H9 (cell line): ENCODE results near the gene UQCRFS1. TPM values are rescaled to one million over a fixed set of nuclear protein-coding genes. Genes with fewer than 3 reads are reported as not detected.

Experiments
- DNase-seq: peaks from one replicate; pipeline ENCODE4 v3.0.0-alpha.2; 2017
- H2AFZ ChIP-seq: one replicate; pipeline ENCODE4 v1.6.1; 2013; ENCODE audit warnings: mild to moderate bottlenecking, low read length, control low read depth, moderate library complexity
- H2AK5ac ChIP-seq: 2 replicates; pipeline ENCODE4 v1.6.1; 2013; ENCODE audit warnings: low read length, control low read depth, mixed read lengths; ENCODE audit not compliant: insufficient read length
- H2BK120ac ChIP-seq: one replicate; pipeline ENCODE4 v1.6.1; 2013; ENCODE audit warnings: low read depth, mild to moderate bottlenecking, low read length, control low read depth, inconsistent platforms; ENCODE audit not compliant: poor library complexity, severe bottlenecking
- H2BK12ac ChIP-seq: 2 replicates; pipeline ENCODE4 v1.6.1; 2013; ENCODE audit warnings: low read length, control low read depth, mixed read lengths, low read depth; ENCODE audit not compliant: insufficient read length
- H2BK15ac ChIP-seq: 2 replicates; pipeline ENCODE4 v1.6.1; 2013; ENCODE audit warnings: low read depth, low read length, control low read depth
- H2BK20ac ChIP-seq: one replicate; pipeline ENCODE4 v1.6.1; 2013; ENCODE audit warnings: low read depth, mild to moderate bottlenecking, low read length, control low read depth, inconsistent platforms; ENCODE audit not compliant: poor library complexity, severe bottlenecking
- H2BK5ac ChIP-seq: 2 replicates; pipeline ENCODE4 v1.6.1; 2013; ENCODE audit warnings: low read length, control low read depth, mixed read lengths; ENCODE audit not compliant: insufficient read length
- H3K14ac ChIP-seq: 2 replicates; pipeline ENCODE4 v1.6.1; 2013; ENCODE audit warnings: low read length, control low read depth; ENCODE audit not compliant: insufficient read depth
- H3K18ac ChIP-seq: 2 replicates; pipeline ENCODE4 v1.6.1; 2013; ENCODE audit warnings: low read depth, mild to moderate bottlenecking, mixed read lengths, low read length, control low read depth; ENCODE audit not compliant: insufficient read length
- H3K23ac ChIP-seq: 2 replicates; pipeline ENCODE4 v1.6.1; 2013; ENCODE audit warnings: low read length, control low read depth, mixed read lengths, low read depth; ENCODE audit not compliant: insufficient read length
- H3K23me2 ChIP-seq: 2 replicates; pipeline ENCODE4 v1.6.1; 2013; ENCODE audit warnings: low read depth, mild to moderate bottlenecking, mixed read lengths, low read length, control low read depth; ENCODE audit not compliant: insufficient read length, poor library complexity, severe bottlenecking
- H3K27ac ChIP-seq: 2 replicates; pipeline ENCODE4 v1.5.1; 2013; ENCODE audit warnings: low read length, control low read depth, mixed read lengths, low read depth; ENCODE audit not compliant: insufficient read length
- H3K27me3 ChIP-seq: 2 replicates; pipeline ENCODE4 v1.6.1; 2013; ENCODE audit warnings: low read length, control low read depth, inconsistent platforms; ENCODE audit not compliant: insufficient read depth
- H3K4ac ChIP-seq: 2 replicates; pipeline ENCODE4 v1.6.1; 2013; ENCODE audit warnings: low read depth, mild to moderate bottlenecking, control low read depth, inconsistent platforms, low read length, moderate library complexity
- H3K4me1 ChIP-seq: 2 replicates; pipeline ENCODE4 v1.6.1; 2013; ENCODE audit warnings: low read length, control low read depth, inconsistent platforms; ENCODE audit not compliant: insufficient read depth
- H3K4me2 ChIP-seq: 2 replicates; pipeline ENCODE4 v1.6.1; 2013; ENCODE audit warnings: low read length, control low read depth, mixed read lengths; ENCODE audit not compliant: insufficient read length, insufficient read depth
- H3K56ac ChIP-seq: 2 replicates; pipeline ENCODE4 v1.6.1; 2013; ENCODE audit warnings: low read depth, mild to moderate bottlenecking, mixed read lengths, low read length, control low read depth; ENCODE audit not compliant: insufficient read length
- H3K79me1 ChIP-seq: 2 replicates; pipeline ENCODE4 v1.6.1; 2013; ENCODE audit warnings: low read depth, mild to moderate bottlenecking, moderate library complexity, low read length, control low read depth, inconsistent platforms; ENCODE audit not compliant: insufficient read depth, poor library complexity, severe bottlenecking
- H3K79me2 ChIP-seq: 2 replicates; pipeline ENCODE4 v1.6.1; 2013; ENCODE audit warnings: low read length, control low read depth, inconsistent platforms; ENCODE audit not compliant: insufficient read depth
- H3K9ac ChIP-seq: 2 replicates; pipeline ENCODE4 v1.6.1; 2013; ENCODE audit warnings: low read length, control low read depth, mixed read lengths; ENCODE audit not compliant: insufficient read length; ENCODE audit errors: extremely low read depth
- H3K9me3 ChIP-seq: one replicate; pipeline ENCODE4 v1.6.1; 2013; ENCODE audit warnings: low read depth, low read length, inconsistent platforms; ENCODE audit not compliant: control insufficient read depth
- H3T11ph ChIP-seq: one replicate; pipeline ENCODE4 v1.6.1; 2013; ENCODE audit warnings: mild to moderate bottlenecking, low read length, control low read depth, inconsistent platforms
- H4K20me1 ChIP-seq: one replicate; pipeline ENCODE4 v1.6.1; 2013; ENCODE audit not compliant: control insufficient read depth, insufficient read length, insufficient read depth
- H4K5ac ChIP-seq: 2 replicates; pipeline ENCODE4 v1.6.1; 2013; ENCODE audit warnings: low read depth, mild to moderate bottlenecking, mixed read lengths, low read length, control low read depth; ENCODE audit not compliant: insufficient read length
- H4K8ac ChIP-seq: replicated peaks from 2 replicates; pipeline ENCODE4 v1.6.1; 2013; ENCODE audit warnings: low read length, control low read depth, mixed read lengths, low read depth; ENCODE audit not compliant: insufficient read length
- H4K91ac ChIP-seq: 2 replicates; pipeline ENCODE4 v1.6.1; 2013; ENCODE audit warnings: low read depth, mild to moderate bottlenecking, moderate library complexity, mixed read lengths, low read length, control low read depth; ENCODE audit not compliant: insufficient read length
- H3K27ac Mint-ChIP-seq, 3 experiments: 2 replicates in 2 of 3; 3 replicates in 1 of 3; pipeline ENCODE4 v1.8.0; 2020 to 2021; ENCODE audit warnings: mixed read lengths in 3 of 3, mild to moderate bottlenecking in 1 of 3, moderate library complexity in 1 of 3
- H3K27me3 Mint-ChIP-seq: 2 replicates; pipeline ENCODE4 v1.8.0; 2021; ENCODE audit warnings: low read depth, mild to moderate bottlenecking, moderate library complexity, mixed read lengths
- H3K36me3 Mint-ChIP-seq, 3 experiments: 2 replicates in 2 of 3; 3 replicates in 1 of 3; pipeline ENCODE4 v1.8.0; 2020 to 2021; ENCODE audit warnings: low read depth in 3 of 3, mixed read lengths in 3 of 3; ENCODE audit not compliant: insufficient read depth in 1 of 3
- H3K4me1 Mint-ChIP-seq, 2 experiments: 2 replicates each; pipeline ENCODE4 v1.8.0; 2020; ENCODE audit warnings: mixed read lengths in 2 of 2
- H3K4me3 Mint-ChIP-seq, 2 experiments: 2 replicates in 1 of 2; 3 replicates in 1 of 2; pipeline ENCODE4 v1.8.0; 2020 to 2021; ENCODE audit warnings: mild to moderate bottlenecking in 2 of 2, mixed read lengths in 2 of 2, moderate library complexity in 1 of 2
- H3K9me3 Mint-ChIP-seq, 2 experiments: 2 replicates in 1 of 2; 3 replicates in 1 of 2; pipeline ENCODE4 v1.8.0; 2020; ENCODE audit warnings: mild to moderate bottlenecking in 2 of 2, mixed read lengths in 2 of 2, moderate library complexity in 1 of 2
- WGBS: extraction: QIAGEN DNeasy Blood & Tissue Kit; methylation state at CpG from one replicate; pipeline ENCODE4 v1.1.7; 2013; ENCODE audit warnings: missing lambda C conversion rate, low lambda C conversion rate, mixed read lengths; ENCODE audit not compliant: insufficient read length; ENCODE audit errors: extremely low coverage; 5-methylcytosine and 5-hydroxymethylcytosine counted together
- total RNA-seq: library from RNA; stranded (reverse); gene quantifications from 2 replicates; pipeline ENCODE4 v1.2.1, GENCODE V29; 2021
- TF ChIP-seq, protein P1 (sequence below): fragments of 200-600 bp; sonication (generic); conservative IDR thresholded peaks from 3 replicates; pipeline ENCODE4 v1.8.0; 2021; ENCODE audit warnings: antibody characterized with exemption, mild to moderate bottlenecking

The UQCRFS1 gene
- total RNA-seq, 1 experiment from 2014 or later = 46.1 TPM

DNA sequence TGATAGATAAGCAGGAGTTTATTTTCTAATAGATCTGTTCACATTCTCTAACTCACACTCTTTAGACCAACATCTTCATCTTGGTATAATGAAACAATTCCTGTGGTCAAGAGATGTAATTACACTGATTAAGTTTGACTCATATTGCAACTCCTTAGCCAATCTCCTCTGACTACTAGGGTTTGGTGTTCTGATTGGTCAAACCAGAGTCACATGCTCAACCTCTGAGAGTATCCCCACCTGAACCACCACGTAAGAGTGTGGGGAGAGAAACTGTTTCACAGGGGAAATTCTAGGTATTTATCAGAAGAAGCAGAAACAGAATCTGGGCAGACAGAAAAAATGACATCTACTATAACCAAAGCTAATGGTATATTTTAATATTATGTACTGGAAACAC, 42.4 kb downstream of the UQCRFS1 start:
- TF ChIP-seq, protein P1, sequence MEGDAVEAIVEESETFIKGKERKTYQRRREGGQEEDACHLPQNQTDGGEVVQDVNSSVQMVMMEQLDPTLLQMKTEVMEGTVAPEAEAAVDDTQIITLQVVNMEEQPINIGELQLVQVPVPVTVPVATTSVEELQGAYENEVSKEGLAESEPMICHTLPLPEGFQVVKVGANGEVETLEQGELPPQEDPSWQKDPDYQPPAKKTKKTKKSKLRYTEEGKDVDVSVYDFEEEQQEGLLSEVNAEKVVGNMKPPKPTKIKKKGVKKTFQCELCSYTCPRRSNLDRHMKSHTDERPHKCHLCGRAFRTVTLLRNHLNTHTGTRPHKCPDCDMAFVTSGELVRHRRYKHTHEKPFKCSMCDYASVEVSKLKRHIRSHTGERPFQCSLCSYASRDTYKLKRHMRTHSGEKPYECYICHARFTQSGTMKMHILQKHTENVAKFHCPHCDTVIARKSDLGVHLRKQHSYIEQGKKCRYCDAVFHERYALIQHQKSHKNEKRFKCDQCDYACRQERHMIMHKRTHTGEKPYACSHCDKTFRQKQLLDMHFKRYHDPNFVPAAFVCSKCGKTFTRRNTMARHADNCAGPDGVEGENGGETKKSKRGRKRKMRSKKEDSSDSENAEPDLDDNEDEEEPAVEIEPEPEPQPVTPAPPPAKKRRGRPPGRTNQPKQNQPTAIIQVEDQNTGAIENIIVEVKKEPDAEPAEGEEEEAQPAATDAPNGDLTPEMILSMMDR = no peak
- Mint-ChIP-seq H3K4me1 (no peaks in the 10 kb centered on the region), H3K4me3 (no peak overlapping the region), H3K27me3 (peaks cover 5% of the 10 kb centered on the region), H3K27ac (no peak overlapping the region), H3K36me3 (no peaks in the 10 kb centered on the region), H3K9me3 (peaks cover 4 to 6% of the 10 kb centered on the region in 2 experiments; a peak in 4 of 5 replicates)
- Histone ChIP-seq H3K4ac (no peak overlapping the region), H4K5ac (no peak overlapping the region), H2BK15ac (no peak overlapping the region), H3K14ac (no peak overlapping the region), H3K4me2 (no peak overlapping the region), H2BK20ac (no peak overlapping the region), H3K27me3 (no peaks in the 10 kb centered on the region), H2BK120ac (no peak overlapping the region), H2BK12ac (no peak overlapping the region), H3K56ac (no peak overlapping the region), H2AFZ (no peak overlapping the region), H3K23ac (no peak overlapping the region), H3K23me2 (no peaks in the 10 kb centered on the region), H3K4me1 (no peaks in the 10 kb centered on the region), H4K91ac (no peak overlapping the region), H3K9ac (no peak overlapping the region), H2BK5ac (no peak overlapping the region), H3K18ac (no peak overlapping the region), H3K79me2 (no peaks in the 10 kb centered on the region), H3K9me3 (no peaks in the 10 kb centered on the region), H3K79me1 (no peaks in the 10 kb centered on the region), H2AK5ac (no peak overlapping the region), H3K27ac (no peak overlapping the region), H3T11ph (no peak overlapping the region), H4K8ac (no peak overlapping the region), H4K20me1 (no peaks in the 10 kb centered on the region)
- no peak for DNase-seq
- WGBS = no CpG with 5 or more reads among the region's 1 CpG
